Astrocyte (in vitro differentiated cells and primary cell): ENCODE results near the gene OPCML.

ENCODE experiments used
- EZH2 ChIP-seq: IDR thresholded peaks from 2 replicates; pipeline ENCODE4 v1.6.1; 2012; ENCODE audit warnings: mild to moderate bottlenecking, low read length, inconsistent platforms; ENCODE audit not compliant: insufficient read depth
- TF ChIP-seq, protein P1 (sequence below): IDR thresholded peaks from 2 replicates; pipeline ENCODE4 v1.5.1; 2011; ENCODE audit warnings: low read depth, mild to moderate bottlenecking, inconsistent platforms, low read length, moderate library complexity; ENCODE audit not compliant: insufficient read depth

DNA sequence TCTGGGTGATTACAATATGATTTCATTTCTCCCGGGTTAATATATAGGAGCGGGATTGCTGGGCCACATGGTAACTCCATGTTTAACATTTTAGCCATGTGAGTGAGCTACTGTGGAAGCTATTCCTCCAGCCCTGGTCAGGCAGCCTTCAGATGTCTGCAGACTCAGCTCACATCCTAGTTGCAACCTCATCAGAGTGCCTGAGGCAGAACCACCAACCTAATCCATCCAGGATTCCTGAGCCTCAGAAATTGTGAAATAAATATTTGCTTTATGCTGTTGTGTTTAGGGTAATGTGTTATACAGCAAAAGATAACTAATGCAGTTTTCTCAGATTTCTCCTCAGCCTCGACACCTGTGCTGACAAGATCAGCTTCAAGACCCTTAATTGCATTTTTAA is 676.8 kb downstream of the OPCML start:
- TF ChIP-seq, protein P1, sequence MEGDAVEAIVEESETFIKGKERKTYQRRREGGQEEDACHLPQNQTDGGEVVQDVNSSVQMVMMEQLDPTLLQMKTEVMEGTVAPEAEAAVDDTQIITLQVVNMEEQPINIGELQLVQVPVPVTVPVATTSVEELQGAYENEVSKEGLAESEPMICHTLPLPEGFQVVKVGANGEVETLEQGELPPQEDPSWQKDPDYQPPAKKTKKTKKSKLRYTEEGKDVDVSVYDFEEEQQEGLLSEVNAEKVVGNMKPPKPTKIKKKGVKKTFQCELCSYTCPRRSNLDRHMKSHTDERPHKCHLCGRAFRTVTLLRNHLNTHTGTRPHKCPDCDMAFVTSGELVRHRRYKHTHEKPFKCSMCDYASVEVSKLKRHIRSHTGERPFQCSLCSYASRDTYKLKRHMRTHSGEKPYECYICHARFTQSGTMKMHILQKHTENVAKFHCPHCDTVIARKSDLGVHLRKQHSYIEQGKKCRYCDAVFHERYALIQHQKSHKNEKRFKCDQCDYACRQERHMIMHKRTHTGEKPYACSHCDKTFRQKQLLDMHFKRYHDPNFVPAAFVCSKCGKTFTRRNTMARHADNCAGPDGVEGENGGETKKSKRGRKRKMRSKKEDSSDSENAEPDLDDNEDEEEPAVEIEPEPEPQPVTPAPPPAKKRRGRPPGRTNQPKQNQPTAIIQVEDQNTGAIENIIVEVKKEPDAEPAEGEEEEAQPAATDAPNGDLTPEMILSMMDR, result no peak
- TF ChIP-seq EZH2, result no peak
